NCI-H226 (cell line): ENCODE data around the gene SERPINA9.
"Not testable (repeated sequence)": the region's sequence is repeated elsewhere in the genome, so short reads cannot be mapped to it uniquely, and the experiment has no call there.

Experiments used
- DNase-seq: peaks from one replicate; pipeline ENCODE4 v3.0.0-alpha.2; 2015

The SERPINA9 gene

GRCh38 chr14:94485944-94486841 is 10.2 kb upstream of the SERPINA9 start:
- peak; percentile 52 for DNase-seq

- no peak for DNase-seq
Measured at GRCh38 chr14:94484481-94484880, 8.5 kb upstream of the SERPINA9 start.

- peak; percentile 23 for DNase-seq
Measured at GRCh38 chr14:94483729-94484275, 7.8 kb upstream of the SERPINA9 start.

DNA sequence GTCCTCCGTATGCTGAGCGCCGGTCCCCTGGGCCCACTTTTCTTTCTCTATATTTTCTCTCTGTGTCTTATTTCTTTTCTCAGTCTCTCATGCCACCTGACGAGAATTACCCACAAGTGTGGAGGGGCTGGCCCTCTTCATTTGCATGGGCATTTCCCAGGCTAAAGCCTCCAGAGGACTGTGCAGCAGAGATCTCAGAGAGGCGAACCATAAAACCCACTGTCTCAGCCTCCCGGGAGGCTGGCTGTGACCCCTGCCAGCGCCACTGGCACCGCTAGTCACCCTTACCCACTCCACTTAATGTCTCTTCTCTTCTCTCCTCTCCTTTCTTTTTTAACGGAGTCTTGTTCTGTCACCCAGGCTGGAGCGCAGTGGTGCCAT is 7.1 kb upstream of the SERPINA9 start:
- DNase-seq, result no peak

DNA sequence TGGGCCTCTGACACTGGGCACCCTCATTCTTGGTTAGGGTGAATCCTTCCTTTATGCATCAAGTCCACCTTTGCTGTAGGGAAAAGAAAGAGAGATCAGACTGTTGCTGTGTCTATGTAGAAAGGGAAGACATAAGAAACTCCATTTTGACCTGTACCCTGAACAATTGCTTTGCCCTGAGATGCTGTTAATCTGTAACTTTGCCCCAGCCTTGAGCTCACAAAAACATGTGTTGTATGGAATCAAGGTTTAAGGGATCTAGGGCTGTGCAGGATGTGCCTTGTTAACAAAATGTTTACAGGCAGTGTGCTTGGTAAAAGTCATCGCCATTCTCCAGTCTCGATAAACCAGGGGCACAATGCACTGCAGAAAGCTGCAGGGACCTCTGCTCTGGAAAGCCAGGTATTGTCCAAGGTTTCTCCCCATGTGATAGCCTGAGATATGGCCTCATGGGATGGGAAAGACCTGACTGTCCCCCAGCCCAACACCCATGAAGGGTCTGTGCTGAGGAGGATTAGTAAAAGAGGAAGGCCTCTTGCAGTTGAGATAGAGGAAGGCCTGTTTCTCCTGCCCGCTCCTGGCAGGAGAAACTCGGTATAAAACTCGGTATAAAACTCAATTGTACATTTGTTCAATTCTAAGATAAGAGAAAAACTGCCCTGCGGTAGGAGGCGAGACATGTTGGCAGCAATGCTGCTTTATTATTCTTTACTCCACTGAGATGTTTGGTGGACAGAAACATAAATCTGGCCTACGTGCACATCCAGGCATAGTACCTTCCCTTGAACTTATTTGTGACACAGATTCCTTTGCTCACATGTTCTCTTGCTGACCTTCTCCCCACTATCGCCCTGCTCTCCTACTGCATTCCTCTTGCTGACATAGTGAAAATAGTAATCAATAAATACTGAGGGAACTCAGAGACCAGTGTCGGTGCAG is 6.4 kb upstream of the SERPINA9 start:
- not testable (repeated sequence) for DNase-seq

- DNase-seq, result no peak
Measured at GRCh38 chr14:94481468-94482131, 5.6 kb upstream of the SERPINA9 start.

- DNase-seq, result no peak
Measured at GRCh38 chr14:94480809-94481208, 4.8 kb upstream of the SERPINA9 start.

DNA sequence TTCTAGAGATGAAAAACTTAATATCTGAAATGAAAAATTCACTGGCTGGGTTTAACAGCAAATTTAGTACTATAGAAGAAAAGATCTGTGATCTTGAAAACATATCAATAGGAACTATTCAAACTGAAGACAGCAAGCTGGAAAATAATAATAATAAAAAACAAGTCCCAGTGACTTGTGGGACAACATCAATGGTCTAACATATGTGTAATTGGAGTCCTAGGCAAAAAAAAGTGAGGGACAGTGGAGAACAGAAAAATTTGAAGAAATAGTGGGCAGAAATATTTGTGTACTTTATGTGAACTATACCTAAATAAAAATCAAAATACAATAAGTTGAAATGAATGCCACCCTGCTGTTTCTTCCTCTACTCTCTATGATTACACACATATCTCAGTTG is 2.4 kb upstream of the SERPINA9 start:
- no peak for DNase-seq

DNA sequence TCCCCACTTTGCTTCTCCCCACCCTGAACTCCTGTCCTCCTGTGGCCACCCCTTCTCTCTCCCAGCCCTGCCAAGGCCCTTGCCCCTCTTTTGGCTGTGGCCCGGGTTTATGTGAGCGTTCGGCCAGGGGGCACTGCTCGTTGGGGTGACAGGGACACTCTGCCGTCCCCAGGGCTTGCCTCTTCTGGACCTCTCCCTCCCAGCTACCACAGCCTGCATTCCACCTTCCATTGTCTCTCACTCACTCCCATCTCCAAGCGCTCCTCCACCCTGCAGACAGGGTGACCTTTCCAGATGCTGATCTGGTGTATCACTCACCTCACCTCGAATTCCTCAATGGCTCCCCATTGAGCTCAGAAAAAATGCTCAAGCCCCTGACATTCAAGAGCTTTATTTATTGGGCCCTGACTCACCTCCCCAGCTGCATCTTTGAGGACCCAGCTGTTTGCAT is 1.4 kb downstream of the SERPINA9 start:
- no peak for DNase-seq

DNA sequence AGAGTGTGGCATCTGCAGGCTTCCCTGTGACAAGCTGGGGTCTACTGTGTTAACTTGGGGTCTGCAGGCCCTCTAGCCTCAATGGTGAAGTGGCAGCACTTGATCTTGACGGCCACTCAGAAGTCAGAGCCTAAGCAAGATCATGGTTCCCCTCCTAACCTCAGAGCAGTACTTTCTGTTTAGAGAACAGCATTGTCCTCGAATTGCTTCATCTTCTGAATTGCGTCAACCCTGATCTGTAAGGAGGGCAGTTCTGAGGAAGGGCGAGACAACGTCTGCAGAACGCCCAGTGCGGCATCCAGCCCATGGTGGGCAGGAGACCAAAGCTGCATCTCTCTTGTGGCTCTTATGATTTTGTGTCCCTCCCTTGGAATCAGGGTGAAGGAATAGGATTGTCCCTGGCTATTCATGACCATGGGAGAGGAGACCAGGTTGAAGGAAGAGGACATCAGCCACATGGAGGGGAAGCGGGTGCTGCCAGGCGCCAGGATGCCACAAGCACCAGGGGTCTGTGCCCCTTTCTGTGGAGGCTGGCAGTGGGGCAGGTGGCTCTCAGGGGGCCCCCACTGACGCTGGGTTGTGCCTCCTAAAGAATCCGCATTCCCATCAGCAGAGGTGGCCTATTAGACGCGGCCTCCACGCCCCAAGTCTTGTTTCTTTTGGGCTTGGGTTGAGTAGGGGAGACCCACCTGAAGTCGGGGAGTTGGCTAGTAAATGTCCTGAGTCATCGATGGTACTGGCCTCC is 2.2 kb downstream of the SERPINA9 start:
- DNase-seq, result no peak

DNA sequence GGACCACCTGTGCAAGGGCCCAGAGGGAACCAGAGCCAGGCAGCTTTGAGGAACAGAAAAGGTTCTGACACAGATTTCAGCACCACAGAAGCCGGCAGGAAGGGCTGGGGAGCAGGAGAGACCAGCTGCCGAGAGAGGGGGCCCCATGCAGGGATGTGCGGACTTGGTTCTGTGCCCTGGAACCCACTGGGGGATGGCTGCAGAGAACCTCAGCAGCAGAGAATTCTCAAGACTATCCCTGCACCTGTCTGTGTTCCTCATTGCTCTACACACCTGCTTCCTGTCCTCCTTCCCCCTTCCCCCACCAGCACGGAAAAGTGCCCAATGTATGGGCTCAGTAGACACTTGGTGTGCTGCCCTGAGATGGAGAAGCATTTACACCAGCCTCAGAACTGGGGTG is 3.2 kb downstream of the SERPINA9 start:
- DNase-seq, result no peak

- DNase-seq, result no peak
Measured at GRCh38 chr14:94471045-94471444, 5.0 kb downstream of the SERPINA9 start.

- no peak for DNase-seq
Measured at GRCh38 chr14:94470311-94470710, 5.7 kb downstream of the SERPINA9 start.

GRCh38 chr14:94469261-94469660 is 6.7 kb downstream of the SERPINA9 start:
- DNase-seq, result no peak

DNA sequence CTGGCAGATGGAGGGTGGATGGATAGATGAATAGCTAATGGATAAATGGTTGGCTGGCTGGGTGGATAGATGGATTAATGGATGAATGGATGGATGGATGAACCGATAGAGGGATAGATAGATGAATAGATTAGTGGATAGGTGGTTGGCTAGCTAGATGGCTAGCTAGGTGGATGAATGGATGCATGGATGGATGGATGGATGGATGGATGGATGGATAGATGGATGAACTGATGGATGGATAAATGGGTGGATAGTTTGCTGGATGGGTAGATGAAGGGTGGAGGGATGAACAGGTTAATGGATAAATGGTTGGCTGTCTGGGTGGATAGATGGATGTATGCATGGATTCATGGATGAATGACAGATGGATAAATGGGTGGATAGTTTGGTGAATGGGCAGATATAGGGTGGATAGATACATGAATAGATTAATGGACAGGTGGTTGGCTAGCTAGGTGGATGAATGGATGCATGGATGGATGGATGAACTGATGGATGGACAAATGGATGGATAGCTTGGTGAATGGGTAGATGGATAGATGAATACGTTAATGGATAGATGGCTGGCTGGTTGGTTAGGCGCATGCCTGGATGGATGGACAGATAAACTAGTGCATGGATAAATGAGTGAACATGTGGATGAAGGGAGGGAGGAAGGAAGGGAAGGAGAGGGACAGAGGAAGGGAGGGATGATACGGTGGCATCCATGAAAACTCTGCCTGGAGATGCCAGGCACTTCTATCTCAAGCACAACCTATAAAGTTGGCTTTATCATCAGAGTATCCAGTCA is 8.1 kb downstream of the SERPINA9 start:
- no peak for DNase-seq

DNA sequence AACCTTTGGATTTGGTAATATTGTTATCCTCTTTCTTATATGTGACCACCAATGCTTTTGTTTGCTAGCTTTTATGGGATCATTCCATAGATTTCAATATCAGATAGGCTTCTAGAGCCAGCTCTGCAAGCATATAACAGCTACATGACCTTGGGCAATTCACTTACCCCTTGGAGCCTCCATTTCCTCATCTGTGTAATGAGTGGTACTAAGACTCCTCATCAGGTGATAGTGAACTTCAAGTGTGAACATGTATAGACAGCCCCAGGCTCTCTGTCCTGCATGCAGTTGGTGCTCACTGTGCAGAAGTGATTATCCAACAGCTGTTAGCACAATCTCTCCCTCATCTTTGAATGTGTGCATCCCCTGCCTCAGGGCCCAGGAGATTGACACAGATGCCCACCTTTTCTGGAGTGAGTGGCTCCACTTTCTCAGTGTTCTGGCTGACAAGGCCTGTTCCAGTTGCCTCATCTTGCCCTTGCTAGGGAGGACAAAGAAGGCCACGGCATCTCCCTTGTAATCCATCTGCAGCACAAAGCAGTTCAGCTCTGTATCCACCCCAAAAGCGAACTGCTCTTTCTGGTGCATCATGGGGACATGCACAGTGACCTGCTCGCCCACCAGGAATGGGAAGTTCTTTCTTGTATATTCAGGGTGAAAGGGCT is 9.2 kb downstream of the SERPINA9 start:
- no peak for DNase-seq

- DNase-seq, result no peak
Measured at GRCh38 chr14:94465042-94465441, 11.0 kb downstream of the SERPINA9 start.

DNA sequence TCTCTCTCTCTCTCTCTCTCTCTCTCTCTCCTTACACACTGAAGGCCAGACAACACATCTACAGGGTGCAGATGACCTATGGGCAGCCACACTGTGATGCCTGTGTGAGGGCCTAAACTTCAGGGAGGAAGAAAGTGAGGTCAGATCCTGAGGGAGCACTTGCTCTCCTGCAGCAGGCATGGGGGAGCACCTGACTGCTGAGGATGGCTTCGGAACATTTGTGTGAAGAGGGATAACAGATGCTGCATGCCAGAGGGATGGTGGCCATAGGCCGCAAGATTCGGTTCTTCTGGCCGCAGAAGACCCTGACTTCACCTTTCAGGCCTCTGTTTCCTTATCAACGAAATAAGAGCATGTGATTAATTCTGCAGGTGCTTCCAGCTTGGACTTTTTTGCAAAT is 11.7 kb downstream of the SERPINA9 start:
- DNase-seq, result no peak

DNA sequence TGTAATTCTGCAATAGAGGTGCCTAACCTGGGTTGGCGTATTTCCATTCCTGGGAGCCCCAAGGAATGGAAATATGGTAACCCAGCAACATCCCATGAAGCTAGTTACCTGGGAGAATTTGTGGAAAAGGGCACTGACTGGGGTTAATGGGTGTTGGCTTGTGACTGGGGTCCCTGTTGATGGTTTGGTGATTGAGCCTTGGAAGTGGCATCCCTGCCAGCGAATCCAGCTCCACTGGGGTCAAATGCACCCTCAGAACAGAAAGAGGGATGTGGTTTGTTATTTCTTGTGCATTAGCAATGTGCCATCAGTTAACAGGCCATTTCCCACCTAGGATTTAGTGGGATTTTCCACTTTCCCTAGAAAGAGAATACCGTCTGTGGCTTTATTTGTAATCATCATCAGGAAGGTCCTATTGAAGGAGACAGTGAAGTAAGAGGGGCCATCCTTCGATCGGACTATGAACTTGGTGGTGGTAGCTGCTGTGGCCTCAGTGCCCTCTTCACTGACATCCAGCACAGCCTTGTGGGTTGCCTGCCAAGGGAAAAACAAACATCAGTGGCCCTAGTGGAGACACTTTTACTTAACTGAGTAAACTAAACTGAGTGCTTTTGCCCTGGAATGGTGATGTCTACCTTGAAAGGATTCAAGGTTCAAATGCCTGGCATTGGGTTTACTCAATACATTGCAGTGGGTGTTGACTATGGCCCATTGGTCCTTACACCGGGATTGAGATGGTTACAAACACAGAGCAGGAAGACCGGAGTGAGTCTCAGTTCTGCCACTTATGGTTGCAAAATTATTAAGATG is 13.0 kb downstream of the SERPINA9 start:
- DNase-seq, result no peak

- no peak for DNase-seq
Measured at GRCh38 chr14:94462219-94462551, 13.8 kb downstream of the SERPINA9 start.
